Stimulated activated naive CD8-positive, alpha-beta T cell treated with anti-CD3 and anti-CD28 coated beads, Interleukin-15, Interleukin-2, amounts not matched to agents 100 ng/mL and 50 ng/mL, for 24 hours (primary cell): ENCODE data around the gene GFRA1.

Source experiments
- H3K27ac Mint-ChIP-seq: one replicate; pipeline ENCODE4 v1.8.0; 2021; ENCODE audit warnings: mild to moderate bottlenecking, mixed read lengths
- H3K27me3 Mint-ChIP-seq: one replicate; pipeline ENCODE4 v1.8.0; 2021; ENCODE audit warnings: mixed read lengths
- H3K36me3 Mint-ChIP-seq: one replicate; pipeline ENCODE4 v1.8.0; 2021; ENCODE audit warnings: low read depth, mixed read lengths
- H3K4me1 Mint-ChIP-seq: one replicate; pipeline ENCODE4 v1.8.0; 2021; ENCODE audit warnings: low read depth, mixed read lengths
- H3K4me3 Mint-ChIP-seq: one replicate; pipeline ENCODE4 v1.8.0; 2021; ENCODE audit warnings: mild to moderate bottlenecking, mixed read lengths
- H3K9me3 Mint-ChIP-seq: one replicate; pipeline ENCODE4 v1.8.0; 2021; ENCODE audit warnings: mixed read lengths

Gene GFRA1

GRCh38 chr10:116126954-116127695 lies 145.9 kb downstream of the GFRA1 start:
- H3K9me3 Mint-ChIP-seq: no peaks in the 10 kb centered on the region
- H3K36me3 Mint-ChIP-seq: no peaks in the 10 kb centered on the region
- H3K27ac Mint-ChIP-seq: no peak overlapping the region
- H3K27me3 Mint-ChIP-seq: no peaks in the 10 kb centered on the region
- H3K4me3 Mint-ChIP-seq: no peak overlapping the region
- no peaks in the 10 kb centered on the region for H3K4me1 Mint-ChIP-seq

GRCh38 chr10:116126239-116126638 lies 146.8 kb downstream of the GFRA1 start:
- Mint-ChIP-seq H3K9me3 (no peaks in the 10 kb centered on the region), H3K4me3 (no peak overlapping the region), H3K36me3 (no peaks in the 10 kb centered on the region), H3K27ac (no peak overlapping the region), H3K27me3 (no peaks in the 10 kb centered on the region), H3K4me1 (no peaks in the 10 kb centered on the region)

- Mint-ChIP-seq H3K4me3 (no peak overlapping the region), H3K9me3 (no peaks in the 10 kb centered on the region), H3K27ac (no peak overlapping the region), H3K36me3 (no peaks in the 10 kb centered on the region), H3K27me3 (no peaks in the 10 kb centered on the region), H3K4me1 (no peaks in the 10 kb centered on the region)
Measured at GRCh38 chr10:116125180-116125579, 147.8 kb downstream of the GFRA1 start.

GRCh38 chr10:116124777-116125176 lies 148.2 kb downstream of the GFRA1 start:
- Mint-ChIP-seq H3K27me3 (no peaks in the 10 kb centered on the region), H3K27ac (no peak overlapping the region), H3K4me1 (no peaks in the 10 kb centered on the region), H3K36me3 (no peaks in the 10 kb centered on the region), H3K9me3 (no peaks in the 10 kb centered on the region), H3K4me3 (no peak overlapping the region)

- no peaks in the 10 kb centered on the region for H3K27me3 Mint-ChIP-seq
- H3K27ac Mint-ChIP-seq: no peak overlapping the region
- H3K9me3 Mint-ChIP-seq: no peaks in the 10 kb centered on the region
Measured at GRCh38 chr10:116122664-116123063, 150.3 kb downstream of the GFRA1 start.

GRCh38 chr10:116121640-116122525 lies 151.1 kb downstream of the GFRA1 start:
- H3K9me3 Mint-ChIP-seq: no peaks in the 10 kb centered on the region

More at GRCh38 chr10:116122664-116123063, 150.3 kb downstream of the GFRA1 start:
- Mint-ChIP-seq H3K4me1 (no peaks in the 10 kb centered on the region), H3K36me3 (no peaks in the 10 kb centered on the region), H3K4me3 (no peak overlapping the region)

GRCh38 chr10:116120688-116121455 lies 152.1 kb downstream of the GFRA1 start:
- H3K36me3 Mint-ChIP-seq: no peaks in the 10 kb centered on the region
- no peaks in the 10 kb centered on the region for H3K27me3 Mint-ChIP-seq
- H3K9me3 Mint-ChIP-seq: no peaks in the 10 kb centered on the region
- H3K4me1 Mint-ChIP-seq: no peaks in the 10 kb centered on the region
- no peak overlapping the region for H3K4me3 Mint-ChIP-seq
- no peak overlapping the region for H3K27ac Mint-ChIP-seq

More at GRCh38 chr10:116121640-116122525, 151.1 kb downstream of the GFRA1 start:
- Mint-ChIP-seq H3K27me3 (no peaks in the 10 kb centered on the region), H3K4me3 (no peak overlapping the region), H3K27ac (no peak overlapping the region), H3K4me1 (no peaks in the 10 kb centered on the region), H3K36me3 (no peaks in the 10 kb centered on the region)

GRCh38 chr10:116118847-116119246 lies 154.2 kb downstream of the GFRA1 start:
- H3K4me3 Mint-ChIP-seq: no peak overlapping the region
- H3K4me1 Mint-ChIP-seq: no peaks in the 10 kb centered on the region
- H3K27ac Mint-ChIP-seq: no peak overlapping the region
- no peaks in the 10 kb centered on the region for H3K36me3 Mint-ChIP-seq
- no peaks in the 10 kb centered on the region for H3K27me3 Mint-ChIP-seq
- no peaks in the 10 kb centered on the region for H3K9me3 Mint-ChIP-seq

GRCh38 chr10:116115797-116116196 lies 157.2 kb downstream of the GFRA1 start:
- H3K27ac Mint-ChIP-seq: no peak overlapping the region
- H3K9me3 Mint-ChIP-seq: no peaks in the 10 kb centered on the region
- no peak overlapping the region for H3K4me3 Mint-ChIP-seq
- H3K36me3 Mint-ChIP-seq: no peaks in the 10 kb centered on the region
- H3K27me3 Mint-ChIP-seq: no peaks in the 10 kb centered on the region
- H3K4me1 Mint-ChIP-seq: no peaks in the 10 kb centered on the region

- Mint-ChIP-seq H3K4me3 (no peak overlapping the region), H3K9me3 (no peaks in the 10 kb centered on the region), H3K36me3 (no peaks in the 10 kb centered on the region), H3K27me3 (no peaks in the 10 kb centered on the region), H3K4me1 (no peaks in the 10 kb centered on the region), H3K27ac (no peak overlapping the region)
Measured at GRCh38 chr10:116115036-116115641, 157.9 kb downstream of the GFRA1 start.

GRCh38 chr10:116113721-116114501 lies 159.1 kb downstream of the GFRA1 start:
- Mint-ChIP-seq H3K4me3 (no peak overlapping the region), H3K36me3 (no peaks in the 10 kb centered on the region), H3K4me1 (no peaks in the 10 kb centered on the region), H3K9me3 (no peaks in the 10 kb centered on the region), H3K27me3 (no peaks in the 10 kb centered on the region), H3K27ac (no peak overlapping the region)

- Mint-ChIP-seq H3K27me3 (no peaks in the 10 kb centered on the region), H3K36me3 (no peaks in the 10 kb centered on the region), H3K27ac (no peak overlapping the region), H3K4me3 (no peak overlapping the region), H3K9me3 (no peaks in the 10 kb centered on the region), H3K4me1 (no peaks in the 10 kb centered on the region)
Measured at GRCh38 chr10:116112232-116113231, 160.5 kb downstream of the GFRA1 start.

GRCh38 chr10:116111483-116112095 lies 161.4 kb downstream of the GFRA1 start:
- no peaks in the 10 kb centered on the region for H3K9me3 Mint-ChIP-seq
- H3K27me3 Mint-ChIP-seq: no peaks in the 10 kb centered on the region
- no peaks in the 10 kb centered on the region for H3K36me3 Mint-ChIP-seq
- no peak overlapping the region for H3K27ac Mint-ChIP-seq
- H3K4me1 Mint-ChIP-seq: no peaks in the 10 kb centered on the region
- H3K4me3 Mint-ChIP-seq: no peak overlapping the region
